ENCODE data around the gene AKAP12. TPM values are rescaled to one million over a fixed set of nuclear protein-coding genes. Genes with fewer than 3 reads are reported as not detected.
A peak's percentile ranks its signal among the peaks of the same experiment; 100 is the strongest.

AKAP12 gene
- 1 to 10 TPM; 1.1 to 1.3 TPM for total RNA-seq
- polyA plus RNA-seq, result 0.03 TPM

GRCh38 chr6:151239603-151240035, at the start of gene AKAP12:
Gene AKAP12 (plus strand): TSS chr6:151239967. CDS start chr6:151240563, 596 bp downstream.
- Histone ChIP-seq H3K9me3 (ENCODE audit: low read length) (no peaks in the 10 kb centered on the region), H3K27ac (ENCODE audit: low read depth, low read length) (no peak within 1 kb of the TSS), H3K27me3 (ENCODE audit: insufficient read depth, low read length, poor library complexity, severe bottlenecking) (peaks cover 15% of the 10 kb centered on the region), H3K4me1 (ENCODE audit: insufficient read depth, low read length) (no peaks in the 10 kb centered on the region), H3K4me3 (ENCODE audit: low read length) (no peak within 1 kb of the TSS), H3K36me3 (ENCODE audit: insufficient read depth, low read length) (no peaks in the 10 kb centered on the region)
- Mint-ChIP-seq H3K4me1 (peaks cover 4 to 19% (median 9%) of the 10 kb centered on the region in 3 donors), H3K4me3 (peak within 1 kb of the TSS in 6 of 7 donors; percentile 19 to 67 (median 48)), H3K36me3 (no peaks in the 10 kb centered on the region), H3K27ac (no peak within 1 kb of the TSS), H3K9me3 (peaks cover 0 to 5% (median 0%) of the 10 kb centered on the region in 5 donors), H3K27me3 (peaks cover 42 to 73% of the 10 kb centered on the region in 2 donors)
- ChIA-PET POLR2A (no interaction called here), CTCF (no interaction called here)
- no peak for DNase-seq

- H3K4me1 ChIP-seq (ENCODE audit: insufficient read depth, low read length), result no peaks in the 10 kb centered on the region
- H3K36me3 ChIP-seq (ENCODE audit: insufficient read depth, low read length), result no peaks in the 10 kb centered on the region
- Mint-ChIP-seq H3K36me3 (no peaks in the 10 kb centered on the region), H3K4me1 (no peaks in the 10 kb centered on the region), H3K27ac (no peak overlapping the region), H3K4me3 (no peak overlapping the region), H3K27me3 (peaks cover 11 to 14% of the 10 kb centered on the region in 2 donors), H3K9me3 (no peaks in the 10 kb centered on the region)
- no peak overlapping the region for H3K27ac ChIP-seq (ENCODE audit: low read depth, low read length)
- ChIA-PET CTCF (no interaction called here), POLR2A (no interaction called here)
- no peak overlapping the region for H3K4me3 ChIP-seq (ENCODE audit: low read length)
- H3K9me3 ChIP-seq (ENCODE audit: low read length), result no peaks in the 10 kb centered on the region
- no peaks in the 10 kb centered on the region for H3K27me3 ChIP-seq (ENCODE audit: insufficient read depth, low read length, poor library complexity, severe bottlenecking)
- DNase-seq, result no peak
Measured at GRCh38 chr6:151191527-151191926, 48.2 kb upstream of the AKAP12 start.

- Histone ChIP-seq H3K4me3 (ENCODE audit: low read length) (no peak overlapping the region), H3K4me1 (ENCODE audit: insufficient read depth, low read length) (no peaks in the 10 kb centered on the region), H3K9me3 (ENCODE audit: low read length) (no peaks in the 10 kb centered on the region), H3K36me3 (ENCODE audit: insufficient read depth, low read length) (no peaks in the 10 kb centered on the region), H3K27me3 (ENCODE audit: insufficient read depth, low read length, poor library complexity, severe bottlenecking) (no peaks in the 10 kb centered on the region), H3K27ac (ENCODE audit: low read depth, low read length) (no peak overlapping the region)
- ChIA-PET CTCF (no interaction called here), POLR2A (no interaction called here)
- no peaks in the 10 kb centered on the region for H3K9me3 Mint-ChIP-seq
- H3K27me3 Mint-ChIP-seq, result peaks cover 8% of the 10 kb centered on the region in 2 donors
- H3K27ac Mint-ChIP-seq, result no peak overlapping the region
- no peaks in the 10 kb centered on the region for H3K36me3 Mint-ChIP-seq
- no peaks in the 10 kb centered on the region for H3K4me1 Mint-ChIP-seq
- no peak overlapping the region for H3K4me3 Mint-ChIP-seq
- DNase-seq, result no peak
Measured at GRCh38 chr6:151196555-151196954, 43.2 kb upstream of the AKAP12 start.

GRCh38 chr6:151197556-151197955, 42.2 kb upstream of the AKAP12 start:
- ChIA-PET CTCF (no interaction called here), POLR2A (no interaction called here)
- H3K4me1 Mint-ChIP-seq, result no peaks in the 10 kb centered on the region
- Histone ChIP-seq H3K4me1 (ENCODE audit: insufficient read depth, low read length) (no peaks in the 10 kb centered on the region), H3K4me3 (ENCODE audit: low read length) (no peak overlapping the region), H3K36me3 (ENCODE audit: insufficient read depth, low read length) (no peaks in the 10 kb centered on the region), H3K9me3 (ENCODE audit: low read length) (no peaks in the 10 kb centered on the region), H3K27me3 (ENCODE audit: insufficient read depth, low read length, poor library complexity, severe bottlenecking) (no peaks in the 10 kb centered on the region), H3K27ac (ENCODE audit: low read depth, low read length) (no peak overlapping the region)
- H3K36me3 Mint-ChIP-seq, result no peaks in the 10 kb centered on the region
- no peak for DNase-seq
- no peak overlapping the region for H3K27ac Mint-ChIP-seq
- H3K4me3 Mint-ChIP-seq, result no peak overlapping the region
- no peaks in the 10 kb centered on the region for H3K9me3 Mint-ChIP-seq
- peaks cover 6 to 8% of the 10 kb centered on the region in 2 donors for H3K27me3 Mint-ChIP-seq

- CTCF ChIA-PET, result interaction anchor here (0.6 kb wide), 1 partner anchor 904 kb away, joined by 3 read pairs; no protein-coding TSS in a partner anchor
Measured at GRCh38 chr6:151199991-151200390, 39.8 kb upstream of the AKAP12 start.

GRCh38 chr6:151205721-151206600, 33.8 kb upstream of the AKAP12 start:
- Mint-ChIP-seq H3K4me1 (no peaks in the 10 kb centered on the region), H3K27ac (no peak overlapping the region), H3K36me3 (no peaks in the 10 kb centered on the region), H3K4me3 (no peak overlapping the region), H3K9me3 (peaks cover under 1 to 10% (median 8%) of the 10 kb centered on the region in 5 donors), H3K27me3 (peaks cover 37 to 38% of the 10 kb centered on the region in 2 donors)
- CTCF ChIA-PET, result no interaction called here
- Histone ChIP-seq H3K27ac (ENCODE audit: low read depth, low read length) (no peak overlapping the region), H3K4me3 (ENCODE audit: low read length) (no peak overlapping the region), H3K36me3 (ENCODE audit: insufficient read depth, low read length) (no peaks in the 10 kb centered on the region), H3K27me3 (ENCODE audit: insufficient read depth, low read length, poor library complexity, severe bottlenecking) (no peaks in the 10 kb centered on the region), H3K9me3 (ENCODE audit: low read length) (no peaks in the 10 kb centered on the region), H3K4me1 (ENCODE audit: insufficient read depth, low read length) (no peaks in the 10 kb centered on the region)
- POLR2A ChIA-PET, result no interaction called here
- no peak for DNase-seq

More at GRCh38 chr6:151199991-151200390, 39.8 kb upstream of the AKAP12 start:
- H3K9me3 ChIP-seq (ENCODE audit: low read length), result no peaks in the 10 kb centered on the region
- POLR2A ChIA-PET, result no interaction called here
- Mint-ChIP-seq H3K4me3 (no peak overlapping the region), H3K27ac (no peak overlapping the region), H3K27me3 (peaks cover 0 to 3% of the 10 kb centered on the region in 2 donors), H3K9me3 (peaks cover 0 to 2% (median 0%) of the 10 kb centered on the region in 5 donors), H3K4me1 (no peaks in the 10 kb centered on the region), H3K36me3 (no peaks in the 10 kb centered on the region)
- H3K27me3 ChIP-seq (ENCODE audit: insufficient read depth, low read length, poor library complexity, severe bottlenecking), result no peaks in the 10 kb centered on the region
- no peak overlapping the region for H3K4me3 ChIP-seq (ENCODE audit: low read length)
- no peaks in the 10 kb centered on the region for H3K36me3 ChIP-seq (ENCODE audit: insufficient read depth, low read length)
- no peak overlapping the region for H3K27ac ChIP-seq (ENCODE audit: low read depth, low read length)
- no peak for DNase-seq
- no peaks in the 10 kb centered on the region for H3K4me1 ChIP-seq (ENCODE audit: insufficient read depth, low read length)

GRCh38 chr6:151207674-151208073, 32.1 kb upstream of the AKAP12 start:
- peaks cover 41% of the 10 kb centered on the region in 2 donors for H3K27me3 Mint-ChIP-seq
- no peak for DNase-seq
- no peak overlapping the region for H3K27ac Mint-ChIP-seq

GRCh38 chr6:151209071-151209831, 30.5 kb upstream of the AKAP12 start:
- Histone ChIP-seq H3K36me3 (ENCODE audit: insufficient read depth, low read length) (no peaks in the 10 kb centered on the region), H3K27ac (ENCODE audit: low read depth, low read length) (no peak overlapping the region), H3K4me3 (ENCODE audit: low read length) (no peak overlapping the region), H3K27me3 (ENCODE audit: insufficient read depth, low read length, poor library complexity, severe bottlenecking) (no peaks in the 10 kb centered on the region), H3K4me1 (ENCODE audit: insufficient read depth, low read length) (no peaks in the 10 kb centered on the region), H3K9me3 (ENCODE audit: low read length) (no peaks in the 10 kb centered on the region)
- DNase-seq, result no peak
- ChIA-PET CTCF (no interaction called here), POLR2A (no interaction called here)
- no peaks in the 10 kb centered on the region for H3K4me1 Mint-ChIP-seq
- peaks cover 5 to 15% (median 9%) of the 10 kb centered on the region in 5 donors for H3K9me3 Mint-ChIP-seq
- no peak overlapping the region for H3K4me3 Mint-ChIP-seq
- H3K27ac Mint-ChIP-seq, result no peak overlapping the region
- H3K36me3 Mint-ChIP-seq, result no peaks in the 10 kb centered on the region
- H3K27me3 Mint-ChIP-seq, result peaks cover 41 to 46% of the 10 kb centered on the region in 2 donors

More at GRCh38 chr6:151207674-151208073, 32.1 kb upstream of the AKAP12 start:
- H3K4me1 Mint-ChIP-seq, result no peaks in the 10 kb centered on the region
- Histone ChIP-seq H3K9me3 (ENCODE audit: low read length) (no peaks in the 10 kb centered on the region), H3K36me3 (ENCODE audit: insufficient read depth, low read length) (no peaks in the 10 kb centered on the region), H3K27ac (ENCODE audit: low read depth, low read length) (no peak overlapping the region), H3K4me3 (ENCODE audit: low read length) (no peak overlapping the region), H3K4me1 (ENCODE audit: insufficient read depth, low read length) (no peaks in the 10 kb centered on the region), H3K27me3 (ENCODE audit: insufficient read depth, low read length, poor library complexity, severe bottlenecking) (no peaks in the 10 kb centered on the region)
- H3K4me3 Mint-ChIP-seq, result no peak overlapping the region
- H3K36me3 Mint-ChIP-seq, result no peaks in the 10 kb centered on the region
- POLR2A ChIA-PET, result interaction anchor here (0.7 kb wide), 1 partner anchor 10 kb away, joined by 8 read pairs; no protein-coding TSS in a partner anchor
- CTCF ChIA-PET, result no interaction called here
- H3K9me3 Mint-ChIP-seq, result peaks cover 5 to 11% (median 9%) of the 10 kb centered on the region in 5 donors

Data from CD8-positive, alpha-beta memory T cell (primary cell).